PC-3 (cell line): Measurements from ENCODE around the gene TSEN15.

Source experiments
- EZH2 ChIP-seq: fragments of 300-600 bp; sonication (generic); IDR thresholded peaks from one replicate; pipeline ENCODE4 v1.6.1; 2017; ENCODE audit warnings: antibody characterized with exemption, mild to moderate bottlenecking, low read length; ENCODE audit not compliant: unreplicated experiment
- TF ChIP-seq, protein P1 (sequence below): fragments of 300-600 bp; sonication (generic); conservative IDR thresholded peaks from 2 replicates; pipeline ENCODE4 v1.5.1; 2017; ENCODE audit warnings: antibody characterized with exemption, low read depth, mild to moderate bottlenecking, low read length

GRCh38 chr1:184030433-184031091 lies 21.0 kb upstream of the TSEN15 start:
- TF ChIP-seq, protein P1, sequence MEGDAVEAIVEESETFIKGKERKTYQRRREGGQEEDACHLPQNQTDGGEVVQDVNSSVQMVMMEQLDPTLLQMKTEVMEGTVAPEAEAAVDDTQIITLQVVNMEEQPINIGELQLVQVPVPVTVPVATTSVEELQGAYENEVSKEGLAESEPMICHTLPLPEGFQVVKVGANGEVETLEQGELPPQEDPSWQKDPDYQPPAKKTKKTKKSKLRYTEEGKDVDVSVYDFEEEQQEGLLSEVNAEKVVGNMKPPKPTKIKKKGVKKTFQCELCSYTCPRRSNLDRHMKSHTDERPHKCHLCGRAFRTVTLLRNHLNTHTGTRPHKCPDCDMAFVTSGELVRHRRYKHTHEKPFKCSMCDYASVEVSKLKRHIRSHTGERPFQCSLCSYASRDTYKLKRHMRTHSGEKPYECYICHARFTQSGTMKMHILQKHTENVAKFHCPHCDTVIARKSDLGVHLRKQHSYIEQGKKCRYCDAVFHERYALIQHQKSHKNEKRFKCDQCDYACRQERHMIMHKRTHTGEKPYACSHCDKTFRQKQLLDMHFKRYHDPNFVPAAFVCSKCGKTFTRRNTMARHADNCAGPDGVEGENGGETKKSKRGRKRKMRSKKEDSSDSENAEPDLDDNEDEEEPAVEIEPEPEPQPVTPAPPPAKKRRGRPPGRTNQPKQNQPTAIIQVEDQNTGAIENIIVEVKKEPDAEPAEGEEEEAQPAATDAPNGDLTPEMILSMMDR = no peak
- no peak for TF ChIP-seq EZH2
